Stimulated activated CD8-positive, alpha-beta memory T cell treated with anti-CD3 and anti-CD28 coated beads, Interleukin-15, amount 100 ng/mL, for 4 hours (primary cell): ENCODE results near the gene SMCR8.
"Not testable (repeated sequence)": the region's sequence is repeated elsewhere in the genome, so short reads cannot be mapped to it uniquely, and the experiment has no call there.

Experiments
- DNase-seq, 2 donors: peaks; one replicate each; pipeline ENCODE4 v3.0.0-alpha.2; 2020; ENCODE audit warnings: low read depth in 2 of 2

SMCR8 gene

DNA sequence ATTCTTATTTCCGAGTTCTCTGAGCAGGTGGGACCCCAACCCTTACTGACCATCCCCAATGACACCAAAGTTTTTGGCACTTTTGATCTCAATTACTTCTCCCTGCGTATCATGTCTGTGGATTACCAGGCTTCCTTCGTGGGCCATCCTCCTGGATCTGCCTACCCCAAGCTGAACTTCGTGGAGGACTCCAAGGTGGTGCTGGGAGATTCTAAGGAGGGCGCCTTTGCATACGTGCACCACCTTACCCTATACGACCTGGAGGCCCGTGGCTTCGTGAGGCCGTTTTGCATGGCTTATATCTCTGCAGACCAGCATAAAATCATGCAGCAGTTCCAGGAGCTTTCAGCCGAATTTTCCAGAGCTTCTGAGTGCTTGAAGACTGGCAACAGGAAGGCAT, 868 bp downstream of the SMCR8 start:
- no peak for DNase-seq

GRCh38 chr17:18318117-18318516, 3.0 kb downstream of the SMCR8 start:
- DNase-seq, result no peak

DNA sequence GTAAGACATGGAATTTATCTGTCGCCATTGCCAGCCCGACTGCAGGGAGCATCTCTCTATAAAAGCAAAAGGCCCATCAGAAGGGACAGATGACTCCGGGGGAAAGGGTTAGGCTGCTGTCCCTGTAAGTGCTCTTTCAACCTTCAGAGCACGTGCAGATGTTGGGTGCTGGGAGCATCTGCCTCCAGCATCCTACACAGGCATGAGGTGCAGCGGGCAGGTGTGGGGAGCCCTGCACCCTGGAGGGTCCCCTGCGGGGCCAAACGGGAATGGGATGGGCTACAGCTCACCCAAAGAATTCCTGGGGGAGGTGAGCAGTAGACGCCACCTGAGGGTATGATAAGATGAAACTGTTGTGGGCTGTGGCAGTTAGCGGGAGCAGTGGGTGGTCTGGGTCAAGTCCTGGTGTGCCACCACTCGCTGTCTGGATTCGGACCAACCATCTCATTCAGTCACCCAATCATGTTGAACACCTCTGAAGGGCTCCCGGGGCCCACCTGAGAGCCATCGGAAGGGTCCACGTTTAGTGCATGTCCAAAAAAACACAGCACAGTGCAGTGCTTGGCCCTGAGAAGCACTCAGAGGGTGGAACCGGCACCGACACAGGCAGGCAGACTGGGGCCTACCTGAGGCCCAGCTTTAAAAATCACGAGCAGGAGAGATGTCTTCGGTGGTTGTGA, 3.8 kb downstream of the SMCR8 start:
- DNase-seq, result no peak

DNA sequence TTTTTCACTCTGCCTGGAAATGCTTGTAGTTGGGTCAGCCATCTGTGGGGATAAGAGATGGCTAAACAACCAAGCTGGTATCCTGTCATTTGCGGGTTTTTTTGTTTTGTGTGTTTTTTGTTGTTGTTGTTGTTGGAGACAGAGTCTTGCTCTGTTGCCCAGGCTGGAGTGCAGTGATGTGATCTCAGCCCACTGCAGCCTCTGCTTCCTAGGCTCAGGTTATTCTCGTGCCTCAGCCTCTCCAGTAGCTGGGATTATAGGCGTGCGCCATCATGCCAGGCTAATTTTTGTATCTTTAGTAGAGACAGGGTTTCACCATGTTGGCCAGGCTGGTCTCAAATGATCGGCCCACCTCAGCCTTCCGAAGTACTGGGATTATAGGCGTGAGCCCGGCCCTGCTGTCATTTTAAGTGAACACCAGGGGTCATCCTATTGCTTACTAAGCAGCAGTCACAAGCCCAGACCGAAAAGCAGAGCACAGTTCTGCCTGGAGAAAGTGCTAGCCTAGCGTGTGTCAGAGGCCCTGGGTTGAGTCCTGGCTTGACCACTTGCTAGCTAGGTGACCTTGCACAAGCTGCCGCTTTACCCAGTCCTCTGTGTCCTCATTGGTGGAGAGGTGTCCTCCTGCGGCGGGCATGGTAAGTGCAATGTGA, 4.6 kb downstream of the SMCR8 start:
- DNase-seq, result no peak

GRCh38 chr17:18320301-18320700, 5.2 kb downstream of the SMCR8 start:
- DNase-seq, result no peak

- no peak for DNase-seq
Measured at GRCh38 chr17:18321309-18321708, 6.2 kb downstream of the SMCR8 start.

- DNase-seq, result no peak
Measured at GRCh38 chr17:18322522-18322921, 7.4 kb downstream of the SMCR8 start.

DNA sequence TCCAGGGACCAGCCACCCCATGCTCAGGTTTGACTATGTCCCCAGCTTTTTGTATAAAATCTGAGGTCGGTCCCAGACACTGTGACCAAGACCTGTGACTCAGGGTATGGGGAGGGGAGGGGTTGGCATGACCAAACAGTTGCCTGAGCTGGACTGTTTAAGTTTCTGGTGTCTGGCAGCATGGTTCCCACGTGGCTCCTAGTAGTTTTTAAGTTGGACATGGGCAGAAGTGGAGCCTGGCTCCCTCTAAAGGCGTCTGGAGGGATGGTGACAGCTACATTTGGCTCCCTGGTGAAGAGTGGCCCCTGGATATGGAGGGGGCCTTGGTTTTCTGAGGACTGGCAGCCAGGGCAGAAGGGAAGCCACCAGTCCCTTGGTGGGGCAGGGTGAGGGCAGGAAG, 7.9 kb downstream of the SMCR8 start:
- DNase-seq, result no peak

DNA sequence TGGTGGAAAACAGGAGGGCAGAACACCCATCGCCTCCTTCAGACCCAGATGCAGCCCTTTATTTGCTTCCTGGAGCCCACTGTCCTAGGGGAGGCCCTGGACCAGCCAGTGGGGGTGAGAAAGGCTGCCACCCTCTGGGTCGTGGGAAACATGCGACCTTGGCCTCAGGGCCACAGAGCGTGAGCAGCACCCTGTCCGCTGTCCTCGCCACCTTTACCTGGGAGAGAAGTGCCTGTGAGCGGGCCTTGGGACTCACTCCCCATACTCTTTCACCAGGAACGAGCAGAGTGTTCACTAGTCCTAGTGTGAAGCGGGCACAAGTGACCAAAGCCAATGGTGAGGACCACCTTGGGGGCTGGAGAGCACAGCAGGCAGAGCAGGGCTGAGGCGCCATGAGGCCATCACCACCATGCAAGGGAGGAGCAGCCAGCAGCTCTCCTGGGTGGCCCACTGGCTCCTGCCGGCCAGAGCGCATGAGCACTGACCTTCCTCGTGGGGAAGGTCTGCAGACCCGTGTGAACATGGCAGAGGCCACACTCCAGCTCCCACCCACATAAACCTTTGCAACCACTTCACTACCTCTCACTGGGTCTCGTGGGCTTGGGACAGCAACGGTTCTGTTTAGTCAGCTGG, 8.5 kb downstream of the SMCR8 start:
- DNase-seq, result no peak

DNA sequence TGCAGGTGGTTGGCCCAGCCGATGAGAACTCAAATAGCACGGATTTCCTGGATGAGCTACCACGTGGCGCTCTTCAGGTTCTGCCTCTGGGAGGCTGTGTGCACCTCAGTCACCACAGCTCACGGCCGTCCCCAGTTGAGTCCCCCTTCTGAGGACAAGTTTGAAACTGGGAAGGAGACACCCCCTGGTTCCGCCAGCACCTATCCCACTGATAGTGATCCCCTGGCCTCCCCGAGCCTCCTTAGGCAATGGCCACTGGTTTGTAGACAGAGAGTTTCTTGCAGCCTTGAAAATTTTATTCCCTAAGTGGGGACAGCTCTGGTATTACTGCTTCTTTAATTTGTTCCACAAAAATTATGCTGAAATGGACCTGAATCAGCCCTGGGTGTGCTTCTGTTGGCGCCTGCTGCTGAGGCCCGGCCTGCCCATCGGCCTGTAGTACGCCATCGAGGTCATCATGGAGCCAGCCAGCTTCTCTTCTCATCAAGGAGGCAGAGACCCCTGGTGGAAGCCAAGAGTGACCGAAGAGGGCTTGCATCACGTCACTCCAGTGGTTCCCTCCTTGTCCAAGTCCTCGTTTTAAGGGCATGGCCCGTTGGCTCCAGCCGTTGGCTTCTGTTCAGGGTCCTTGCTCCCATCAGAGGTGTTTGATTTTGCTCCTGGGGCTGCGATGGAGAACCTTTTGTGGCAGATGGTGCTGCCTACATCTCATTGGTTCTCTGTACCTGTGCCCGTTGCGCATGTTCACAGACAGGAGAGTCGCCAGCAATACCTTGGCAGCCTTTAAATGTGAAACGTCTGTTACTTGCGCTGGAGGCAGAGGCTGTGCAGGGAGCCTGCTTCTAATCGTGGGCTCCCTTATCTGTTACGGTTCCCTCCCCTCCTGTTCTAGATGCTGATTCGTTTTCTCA, 9.3 kb downstream of the SMCR8 start:
- no peak for DNase-seq

DNA sequence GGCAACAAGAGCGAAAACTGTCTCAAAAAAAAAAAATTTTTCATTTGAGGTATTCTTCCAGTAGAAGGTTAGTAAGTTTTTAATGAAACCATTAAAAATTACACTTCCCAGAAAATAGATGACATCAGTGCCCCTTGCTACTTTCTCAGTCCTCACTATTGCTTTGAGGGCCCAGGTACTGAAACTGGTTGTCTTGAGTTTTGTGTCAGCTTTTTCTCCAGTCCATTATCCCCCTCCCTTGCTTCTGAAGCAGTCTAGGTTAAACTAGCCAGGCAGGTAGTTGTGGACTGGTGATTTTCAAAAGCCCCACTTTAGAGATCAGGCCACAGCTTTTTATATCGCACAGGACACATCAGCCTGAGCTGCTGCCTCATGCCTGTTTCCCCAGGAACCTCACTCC, 10.9 kb downstream of the SMCR8 start:
- DNase-seq, result no peak

DNA sequence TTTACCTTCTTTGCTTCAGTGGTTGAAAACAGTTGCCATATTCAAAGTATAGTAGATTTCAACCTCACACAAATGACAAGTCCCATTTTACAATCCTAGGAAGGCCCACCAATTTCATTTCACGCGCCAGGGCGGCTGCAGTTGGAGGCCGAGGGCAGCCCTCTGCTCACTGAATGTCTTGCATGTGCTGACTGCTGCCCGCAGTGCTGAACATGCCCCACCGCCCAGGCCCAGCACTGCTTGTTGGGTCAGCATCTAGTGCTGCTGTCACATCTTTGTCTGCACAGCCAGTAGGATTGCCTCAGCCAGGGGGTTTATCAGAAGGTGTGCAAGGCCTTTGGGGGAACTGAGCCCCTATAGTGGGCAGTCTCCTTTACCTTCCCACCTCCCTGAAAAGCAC, 11.5 kb downstream of the SMCR8 start:
- DNase-seq, result no peak

- no peak for DNase-seq
Measured at GRCh38 chr17:18327093-18327492, 12.0 kb downstream of the SMCR8 start.

DNA sequence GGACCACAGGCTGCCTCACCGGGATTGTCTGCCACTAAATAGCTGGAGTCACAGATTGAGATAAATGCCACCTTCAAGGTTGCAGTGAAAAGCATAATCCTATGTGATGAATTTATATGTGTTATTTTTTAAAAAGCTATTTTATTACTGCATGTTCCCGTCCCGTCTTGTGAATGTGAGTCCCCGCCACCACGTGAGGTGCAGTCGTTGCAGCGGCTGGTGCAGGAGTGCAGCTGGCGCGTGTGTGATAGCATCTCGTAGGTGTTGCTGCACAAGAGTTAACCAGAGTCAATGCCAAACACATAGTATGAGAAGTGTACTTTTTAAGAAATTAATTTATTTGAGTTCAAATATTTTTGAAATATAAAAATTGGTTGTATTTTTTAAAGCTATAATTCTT, 12.5 kb downstream of the SMCR8 start:
- no peak for DNase-seq

GRCh38 chr17:18328643-18329204, 13.6 kb downstream of the SMCR8 start:
- no peak for DNase-seq

GRCh38 chr17:18331879-18332278, 16.8 kb downstream of the SMCR8 start:
- no peak for DNase-seq

DNA sequence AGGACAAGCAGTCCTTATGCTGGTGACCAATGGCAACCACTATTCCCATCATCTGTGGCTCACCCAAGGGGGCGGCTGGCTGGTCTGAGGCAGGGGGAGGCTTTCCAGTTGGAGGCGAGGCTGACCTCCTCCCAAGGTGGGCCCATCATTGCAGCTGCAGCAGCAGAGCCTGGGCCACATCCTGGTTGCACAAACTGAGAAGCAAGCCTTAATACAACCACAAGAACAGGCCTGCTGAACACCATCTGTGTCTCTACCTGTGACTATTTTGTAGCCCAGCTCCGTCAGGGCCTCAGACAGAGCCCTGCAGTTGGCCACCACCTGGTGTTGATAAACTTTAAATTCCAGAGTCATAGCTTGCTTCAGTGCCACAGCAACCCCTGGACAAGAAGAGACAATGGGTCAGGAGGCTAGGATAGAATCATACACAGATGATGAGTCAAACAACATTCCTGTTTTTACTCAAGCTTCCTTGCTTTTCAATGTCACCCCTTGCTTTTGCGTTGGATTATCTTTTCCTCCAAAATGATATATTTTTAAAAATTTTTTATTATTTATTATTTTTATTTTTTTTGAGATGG, 17.9 kb downstream of the SMCR8 start:
- DNase-seq, result no peak

GRCh38 chr17:18338158-18338557, 23.1 kb downstream of the SMCR8 start:
- not testable (repeated sequence) for DNase-seq

DNA sequence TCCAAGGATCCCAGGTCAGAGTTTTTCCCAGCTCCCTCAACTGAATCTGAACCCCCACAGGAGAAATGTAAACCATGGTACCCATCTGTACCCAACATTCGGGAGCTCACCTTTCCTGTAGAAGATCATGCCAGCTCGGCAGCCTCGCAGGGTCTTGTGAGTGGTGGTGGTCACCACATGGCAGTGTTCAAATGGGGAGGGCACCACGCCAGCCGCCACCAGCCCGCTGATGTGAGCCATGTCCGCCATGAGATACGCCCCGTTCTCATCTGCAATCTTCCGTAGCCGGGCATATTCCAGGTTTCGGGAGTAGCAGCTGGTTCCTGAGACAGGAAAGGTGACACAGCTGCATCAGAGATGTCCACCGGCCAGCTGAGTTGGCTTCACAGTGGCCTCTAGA, 24.8 kb downstream of the SMCR8 start:
- DNase-seq, result no peak

DNA sequence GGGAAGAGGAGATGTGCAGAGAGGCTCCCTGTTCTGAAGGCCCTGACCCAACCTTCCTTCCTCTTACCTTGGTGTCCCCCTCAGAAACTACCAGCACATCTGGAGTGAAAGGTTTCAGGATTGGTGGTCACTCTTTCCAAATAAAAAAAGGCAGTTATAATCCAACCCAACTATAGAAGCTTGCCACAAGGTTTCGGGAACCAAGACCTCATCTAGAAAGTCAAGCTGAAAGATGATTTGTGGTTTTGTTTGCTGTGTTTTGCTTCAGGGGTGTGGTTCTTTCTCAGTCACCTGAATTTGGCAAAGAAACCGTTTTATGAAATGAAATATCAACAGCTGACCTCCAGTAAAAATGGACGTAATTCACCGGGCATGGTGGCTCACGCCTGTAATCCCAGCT, 28.9 kb downstream of the SMCR8 start:
- DNase-seq, result no peak

DNA sequence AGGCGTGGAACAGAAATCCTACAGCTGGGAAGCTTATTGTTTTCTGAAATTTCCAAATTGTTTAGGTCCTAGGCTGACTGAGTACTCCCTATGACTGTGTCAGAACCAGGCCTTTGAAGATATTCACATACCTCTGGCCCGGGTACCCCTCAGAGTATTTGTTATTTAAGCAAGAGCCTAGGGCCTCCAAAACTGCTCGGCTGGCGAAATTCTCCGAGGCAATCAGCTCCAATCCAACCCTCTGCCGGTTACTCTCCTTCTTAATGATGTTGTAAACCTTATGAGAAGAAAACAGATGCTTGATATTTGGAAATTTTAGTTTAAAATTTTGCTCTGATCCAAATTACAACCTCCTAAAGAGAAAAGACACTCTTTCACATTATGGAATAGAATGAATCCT, 38.4 kb downstream of the SMCR8 start:
- DNase-seq, result no peak

GRCh38 chr17:18356624-18357023, 41.5 kb downstream of the SMCR8 start:
- DNase-seq, result no peak
